HepG2 (cell line): ENCODE results near the gene SPDYE5. TPM values are rescaled to one million over a fixed set of nuclear protein-coding genes. Genes with fewer than 3 reads are reported as not detected.

Experiments used
- ATAC-seq: fragments of 200-7000 bp; cut with Tn5 transposase; 3 replicates; pipeline ENCODE4 v1.9.1; 2020; ENCODE audit warnings: mild to moderate bottlenecking, moderate library complexity
- BruUV-seq: library from RNA; stranded (reverse); fragments of 400-500 nt; replicated peaks from 2 replicates; lab custom pipeline; 2021; lab: Mats Ljungman, UMichigan
- CTCF ChIA-PET: fragments of 300-600 bp; formaldehyde crosslinking; extraction: SDS; loops from one replicate; lab custom pipeline; 2021; ENCODE audit warnings: low total read pairs, inconsistent platforms, low intra/inter-chr PET ratio; lab: Yijun Ruan, JAX
- POLR2A ChIA-PET: fragments of 350-600 bp; sonication (Branson Sonifier 250); formaldehyde crosslinking; loops from one replicate; lab custom pipeline; 2020; ENCODE audit warnings: antibody characterized with exemption, inconsistent platforms; lab: Yijun Ruan, JAX
- DNase-seq: peaks from one replicate; pipeline ENCODE4 v3.0.0-alpha.2; 2015; ENCODE audit warnings: low spot score
- FAIRE-seq: peaks from 3 replicates; lab custom pipeline; 2011; peaks lifted over from hg19 to GRCh38; lab: Jason Lieb, UNC
- H2AFZ ChIP-seq: one replicate; pipeline ENCODE4 v1.6.1; 2011; ENCODE audit warnings: low read length, inconsistent platforms
- H3K27ac ChIP-seq: fragments of 300-600 bp; 3 replicates; pipeline ENCODE4 v1.8.0; 2011; ENCODE audit warnings: mixed run types, mild to moderate bottlenecking, mixed read lengths, low read length, inconsistent platforms; ENCODE audit not compliant: insufficient read depth; ENCODE audit errors: extremely low read length
- H3K27me3 ChIP-seq, 2 experiments: fragments of 200-600 bp in 1 of 2; 2 replicates in 1 of 2; 3 replicates in 1 of 2; pipeline versions ENCODE4 v1.6.0 to v1.8.0; 2011; ENCODE audit warnings: low read length in 2 of 2, mild to moderate bottlenecking in 2 of 2, moderate library complexity in 2 of 2, inconsistent platforms in 1 of 2; ENCODE audit not compliant: insufficient read depth in 2 of 2, control insufficient read depth in 1 of 2
- H3K36me3 ChIP-seq, 2 experiments: fragments of 200-600 bp in 1 of 2; replicated peaks in 1 of 2; 2 replicates in 1 of 2; 3 replicates in 1 of 2; pipeline versions ENCODE4 v1.5.1 to v1.8.0; 2011; ENCODE audit warnings: low read length in 2 of 2, inconsistent platforms in 1 of 2; ENCODE audit not compliant: insufficient read depth in 2 of 2, control insufficient read depth in 1 of 2
- H3K4me1 ChIP-seq: 2 replicates; pipeline ENCODE4 v1.5.1; 2012; ENCODE audit warnings: low read length, inconsistent platforms; ENCODE audit not compliant: insufficient read depth
- H3K4me2 ChIP-seq: 2 replicates; pipeline ENCODE4 v1.6.0; 2011; ENCODE audit warnings: low read depth, low read length, inconsistent platforms
- H3K4me3 ChIP-seq, 3 experiments: fragments of 200-600 bp in 1 of 3; sonication (generic), shearing (Covaris generic) in 1 of 3; replicated peaks in 1 of 3; 2 replicates each; pipeline ENCODE4 v1.5.1; 2011 to 2016; ENCODE audit warnings: low read length in 3 of 3, inconsistent platforms in 2 of 3, low read depth in 2 of 3, mild to moderate bottlenecking in 2 of 3, control low read depth in 1 of 3, mixed read lengths in 1 of 3; ENCODE audit not compliant: insufficient read depth in 1 of 3
- H3K79me2 ChIP-seq: one replicate; pipeline ENCODE4 v1.6.1; 2011; ENCODE audit warnings: low read length, inconsistent platforms; ENCODE audit not compliant: insufficient read depth
- H3K9ac ChIP-seq: 2 replicates; pipeline ENCODE4 v1.6.0; 2011; ENCODE audit warnings: mild to moderate bottlenecking, low read depth, low read length, inconsistent platforms; ENCODE audit not compliant: insufficient read depth
- H3K9me3 ChIP-seq: 2 replicates; pipeline ENCODE4 v1.5.1; 2012; ENCODE audit warnings: mild to moderate bottlenecking, low read length
- H4K20me1 ChIP-seq: 2 replicates; pipeline ENCODE4 v1.6.0; 2011; ENCODE audit warnings: inconsistent platforms, mild to moderate bottlenecking, low read length, moderate library complexity; ENCODE audit not compliant: insufficient read depth
- CBX5 ChIP-seq: sonication (generic); formaldehyde crosslinking; IDR thresholded peaks from 2 replicates; pipeline ENCODE4 v1.4.0; 2020; ENCODE audit warnings: missing genetic modification reagents, borderline replicate concordance
- DR1 ChIP-seq: sonication (generic); formaldehyde crosslinking; IDR thresholded peaks from 2 replicates; pipeline ENCODE4 v1.8.0; 2021; ENCODE audit warnings: mild to moderate bottlenecking, missing genetic modification reagents, inconsistent platforms
- HOXA7 ChIP-seq: sonication (generic); formaldehyde crosslinking; IDR thresholded peaks from 2 replicates; pipeline ENCODE4 v1.8.1; 2022; ENCODE audit warnings: mild to moderate bottlenecking, missing genetic modification reagents, moderate library complexity
- TGIF2 ChIP-seq: IDR thresholded peaks from 2 replicates; pipeline ENCODE4 v1.6.1; 2016; ENCODE audit warnings: control low read depth, missing compliant biosample characterization
- TOE1 ChIP-seq: sonication (generic); formaldehyde crosslinking; IDR thresholded peaks from 2 replicates; pipeline ENCODE4 v1.4.0; 2020; ENCODE audit warnings: mild to moderate bottlenecking, missing genetic modification reagents
- ZNF362 ChIP-seq: sonication (generic); formaldehyde crosslinking; IDR thresholded peaks from 2 replicates; pipeline ENCODE4 v1.4.0; 2020; ENCODE audit warnings: missing genetic modification reagents, mild to moderate bottlenecking, borderline replicate concordance
- WGBS: methylation state at CpG from one replicate; pipeline ENCODE4 v1.1.6; 2017; ENCODE audit warnings: low lambda C conversion rate; 5-methylcytosine and 5-hydroxymethylcytosine counted together
- in situ Hi-C: cut with HindIII; loops from 2 replicates; pipeline ENCODE4 v1.10.0; 2017; ENCODE audit warnings: low pct_unique_long_range_greater_than_20kb; ENCODE audit not compliant: extremely low pct_ligation_motif_present
- intact Hi-C: fragments of 100-400 bp; cut with micrococcal nuclease; formaldehyde crosslinking; loops from one replicate; pipeline ENCODE4 v1.10.0; 2022; ENCODE audit not compliant: unreplicated experiment
- polyA plus RNA-seq, 8 experiments: library from polyadenylated mRNA; depleted of rRNA in 3 of 8; stranded (reverse) in 7 of 8; unstranded in 1 of 8; fragments of >200 nt; fragmentation: Illumina TruSeq in 4 of 8; extraction: Trizol in 4 of 8; gene quantifications; 2 replicates each; pipeline versions ENCODE4 v1.2.1 to v1.2.3, GENCODE V29; 2011 to 2016; ENCODE audit warnings: low read depth in 4 of 8, missing spikeins in 1 of 8, mixed read lengths in 1 of 8; ENCODE audit not compliant: insufficient read depth in 1 of 8
- small RNA-seq, 3 experiments: library from RNA; depleted of rRNA; stranded (forward); fragments of <200 nt; gene quantifications; one replicate each; pipeline ENCODE3, GENCODE V24; 2012; ENCODE audit warnings: low read depth in 2 of 3, low replicate concordance in 1 of 3; ENCODE audit not compliant: insufficient read length in 3 of 3, insufficient read depth in 2 of 3
- total RNA-seq, 5 experiments: library from RNA; depleted of rRNA; stranded (reverse); fragments of >200 nt; fragmentation: Illumina TruSeq; extraction: Trizol; gene quantifications; 2 replicates each; pipeline ENCODE4 v1.2.3, GENCODE V29; 2016; ENCODE audit warnings: low read depth in 1 of 5

The SPDYE5 gene
- total and polyA plus RNA-seq, 2 of the 13 experiments (the other 11 are each of a cell fraction or from before 2014, with no cell fraction given): not detected

DNA sequence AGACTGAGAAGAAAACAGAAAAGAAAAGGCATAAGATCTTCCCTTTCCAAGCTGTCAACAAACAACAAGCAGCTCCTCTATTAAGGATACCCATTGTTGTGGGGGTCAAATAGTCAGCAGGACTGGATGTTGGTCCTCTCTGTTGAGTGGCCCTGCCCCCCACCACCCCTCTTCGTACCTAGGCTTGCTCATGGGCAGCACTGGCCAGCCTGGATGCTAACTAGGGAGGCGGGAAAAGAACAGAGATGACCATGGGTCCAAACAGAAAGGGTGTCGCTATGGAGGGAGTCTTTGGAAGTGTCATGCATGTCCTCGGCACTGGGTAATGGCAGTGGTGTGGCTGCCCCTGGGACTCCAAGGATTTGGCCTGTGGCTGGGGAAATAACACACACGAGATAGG is 45.6 kb downstream of the SPDYE5 start:
- H2AFZ ChIP-seq: no peak overlapping the region
- H3K36me3 ChIP-seq: no peaks in the 10 kb centered on the region; a peak in 3 of 5 replicates
- ATAC-seq: no peak
- H3K79me2 ChIP-seq: no peaks in the 10 kb centered on the region
- no peak overlapping the region for H3K9ac ChIP-seq
- WGBS: 82% methylated on average over 5 of the region's 5 CpGs
- no peak overlapping the region for H3K27ac ChIP-seq
- BruUV-seq: no TSS peak
- intact Hi-C loops: no loop called here
- no peak for DNase-seq
- TF ChIP-seq ZNF362 (CRISPR knock-in tag): no peak
- no peak for TF ChIP-seq HOXA7 (CRISPR knock-in tag)
- no peak for TF ChIP-seq CBX5 (CRISPR knock-in tag)
- TF ChIP-seq DR1 (CRISPR knock-in tag): no peak
- TF ChIP-seq TOE1 (CRISPR knock-in tag): no peak
- TF ChIP-seq, all 625 proteins: peak for 0
- no peak overlapping the region for H3K4me2 ChIP-seq
- no peaks in the 10 kb centered on the region for H3K4me1 ChIP-seq
- in situ Hi-C loops: no loop called here
- ChIA-PET POLR2A (no interaction called here), CTCF (no interaction called here)
- H3K27me3 ChIP-seq: no peaks in the 10 kb centered on the region
- H3K4me3 ChIP-seq: no peak overlapping the region
- FAIRE-seq: no peak
- H3K9me3 ChIP-seq: no peaks in the 10 kb centered on the region
- no peaks in the 10 kb centered on the region for H4K20me1 ChIP-seq

- Histone ChIP-seq H3K79me2 (no peaks in the 10 kb centered on the region), H3K27ac (no peak overlapping the region), H3K27me3 (no peaks in the 10 kb centered on the region), H3K36me3 (no peaks in the 10 kb centered on the region; a peak in 1 of 5 replicates), H3K4me1 (no peaks in the 10 kb centered on the region), H3K4me3 (no peak overlapping the region), H2AFZ (no peak overlapping the region), H3K9ac (no peak overlapping the region), H3K4me2 (no peak overlapping the region), H3K9me3 (no peaks in the 10 kb centered on the region), H4K20me1 (no peaks in the 10 kb centered on the region)
- ChIA-PET CTCF (no interaction called here), POLR2A (no interaction called here)
- TF ChIP-seq TGIF2 (CRISPR knock-in tag): no peak
- WGBS: 87% methylated on average over 15 of the region's 15 CpGs
- BruUV-seq: no TSS peak
- FAIRE-seq (no peak), DNase-seq (no peak), ATAC-seq (no peak)
- in situ Hi-C loops (no loop called here), intact Hi-C loops (no loop called here)
Measured at GRCh38 chr7:75546237-75547015, 54.3 kb downstream of the SPDYE5 start.

Small RNA genes within 50 kb of the gene (small RNA-seq; reads per million reads assigned to genes)
- gene AC211429.1: 0 reads per million in 3 experiments
- 0 reads per million in 3 experiments for gene RF00019

Other genes starting within 250 kb of the SPDYE5 start
- 4.5 and 5.7 TPM in 2 replicates for gene TRIM73, start 96.7 kb upstream of the SPDYE5 start, total RNA-seq (2016; rRNA removed; fragmentation: Illumina TruSeq; extraction: Trizol)
- gene TRIM73, start 96.7 kb upstream of the SPDYE5 start, polyA plus RNA-seq (2011; rRNA removed): 1.5 and 3.1 TPM in 2 replicates
- gene POM121C, start 6.0 kb upstream of the SPDYE5 start, total RNA-seq (2016; rRNA removed; fragmentation: Illumina TruSeq; extraction: Trizol): 7.3 and 14.0 TPM in 2 replicates
- gene POM121C, start 6.0 kb upstream of the SPDYE5 start, polyA plus RNA-seq (2011; rRNA removed): 15.2 and 20.2 TPM in 2 replicates
- gene HIP1, start 246.6 kb downstream of the SPDYE5 start, total RNA-seq (2016; rRNA removed; fragmentation: Illumina TruSeq; extraction: Trizol): 4.5 and 8.6 TPM in 2 replicates
- gene HIP1, start 246.6 kb downstream of the SPDYE5 start, polyA plus RNA-seq (2011; rRNA removed): 6.2 TPM in 2 replicates